HG02798 (cell line): ENCODE measurements around the gene MOCS1.

Source experiments
- ATAC-seq: cut with Tn5 transposase; IDR thresholded peaks from one replicate; pipeline ENCODE4 v1.9.1; 2021; ENCODE audit warnings: mild to moderate bottlenecking; ENCODE audit not compliant: unreplicated experiment, poor library complexity

MOCS1 gene

GRCh38 chr6:39882531-39882899, 51.7 kb downstream of the MOCS1 start:
- no peak for ATAC-seq

DNA sequence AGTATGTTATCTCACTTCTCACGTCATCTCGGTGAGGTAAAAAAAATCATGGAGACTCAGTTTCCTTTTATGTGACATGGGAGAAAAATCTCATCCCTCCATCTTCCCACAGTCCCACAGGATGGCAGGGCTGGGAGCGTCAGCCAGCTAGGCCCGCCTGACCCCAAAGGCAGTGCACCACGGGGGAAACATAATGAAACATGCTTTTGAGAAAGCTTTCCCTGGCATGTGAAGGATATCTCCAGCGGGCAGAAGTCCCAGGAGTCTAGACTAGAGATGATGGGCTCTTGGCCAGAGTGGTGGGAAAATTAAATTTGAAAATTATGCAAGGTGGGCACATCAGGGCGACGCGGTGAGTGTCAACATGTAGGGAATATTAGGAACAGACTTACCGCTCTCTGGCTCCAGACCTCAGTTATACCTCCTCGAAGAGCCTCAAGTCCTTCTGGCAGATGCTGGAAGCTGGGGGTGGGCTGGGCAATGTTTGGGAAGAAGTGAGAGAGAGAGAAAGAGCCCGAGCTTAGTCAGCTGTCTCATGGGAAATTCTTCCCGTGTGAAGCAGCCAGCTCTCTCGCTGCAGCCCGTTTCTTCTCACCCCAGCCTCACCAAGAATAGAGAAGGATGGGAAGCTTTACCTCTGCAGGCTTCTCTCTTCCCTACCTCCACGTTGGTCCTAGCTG, 52.3 kb downstream of the MOCS1 start:
- ATAC-seq, result no peak

- ATAC-seq, result no peak
These were observed 53.7 kb downstream of the MOCS1 start for GRCh38 chr6:39880594-39880993.

DNA sequence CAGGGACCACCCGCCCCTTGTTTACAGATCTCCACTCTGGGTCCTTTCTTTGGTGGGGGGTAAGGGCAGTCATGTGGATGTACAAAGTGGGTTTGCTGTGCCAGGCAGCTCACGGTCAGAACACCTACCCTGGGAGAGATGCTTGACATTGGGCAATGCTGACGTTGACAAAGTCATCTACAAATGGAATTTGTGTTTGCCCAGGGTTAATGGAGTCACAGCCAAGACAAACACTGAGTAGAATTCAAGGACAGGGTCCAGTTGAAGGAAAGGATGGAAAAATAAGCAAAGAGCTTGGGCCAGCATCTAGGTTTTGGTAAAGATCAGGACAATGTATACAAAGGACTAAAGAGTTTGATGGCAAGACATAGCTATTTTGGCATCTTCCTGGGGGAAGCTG, 54.7 kb downstream of the MOCS1 start:
- no peak for ATAC-seq

DNA sequence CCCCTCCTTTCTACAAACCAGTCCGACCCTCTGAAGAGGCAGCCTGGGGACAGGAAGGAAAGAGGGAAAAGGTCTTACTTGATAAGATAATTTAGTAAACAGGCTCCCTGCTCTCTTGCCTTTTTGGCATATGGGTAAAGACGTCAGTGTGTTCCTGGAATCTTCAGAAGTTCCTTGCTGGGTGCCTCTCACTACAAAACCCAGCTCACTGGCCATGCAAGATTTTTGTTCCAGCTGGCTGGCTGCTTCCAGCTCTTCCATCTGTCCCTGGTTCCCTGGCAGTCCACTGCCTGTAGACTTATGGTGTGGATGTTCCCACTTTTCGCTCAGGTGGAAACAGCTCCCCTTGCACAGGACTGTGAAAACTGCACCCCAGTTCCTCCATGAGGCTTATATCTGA, 57.4 kb downstream of the MOCS1 start:
- no peak for ATAC-seq

DNA sequence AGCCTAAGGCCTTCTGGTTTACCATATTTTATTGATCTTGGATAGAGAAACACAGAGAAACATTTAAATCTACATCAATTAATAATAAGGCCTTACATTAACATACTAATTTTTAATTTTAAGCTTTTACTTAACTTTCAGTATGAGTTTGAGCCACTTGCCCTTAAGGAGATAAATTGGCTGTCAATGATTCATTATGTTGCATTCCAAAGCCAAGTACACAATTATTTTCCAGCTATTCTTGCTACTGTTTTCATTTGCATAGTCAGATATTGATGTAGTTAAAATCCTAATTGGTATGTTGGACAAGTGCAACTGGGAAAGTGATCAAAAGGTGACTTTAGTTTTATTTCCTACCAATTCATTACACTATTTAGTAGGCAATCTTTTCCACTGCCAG, 58.2 kb downstream of the MOCS1 start:
- no peak for ATAC-seq

DNA sequence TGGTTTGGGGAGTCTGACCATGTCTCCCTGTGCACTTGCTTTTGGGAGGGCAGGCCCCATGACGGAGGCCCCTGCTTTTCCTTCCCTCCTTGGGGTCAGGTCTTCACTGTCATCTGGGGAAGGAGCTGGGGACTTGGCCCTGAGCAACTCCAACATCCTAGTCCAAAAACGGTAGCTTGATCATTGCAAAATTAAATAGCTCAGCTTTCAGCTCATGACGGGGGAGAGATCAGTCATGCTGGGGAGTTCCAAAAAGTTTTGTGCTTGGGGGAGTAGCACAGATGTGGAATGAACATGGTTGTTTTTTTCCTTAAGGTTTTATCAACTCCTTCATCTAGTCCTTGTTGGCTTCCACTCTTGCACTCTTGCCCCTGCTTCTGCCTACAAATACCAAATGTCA, 60.8 kb downstream of the MOCS1 start:
- no peak for ATAC-seq

- ATAC-seq, result no peak
These were observed 63.3 kb downstream of the MOCS1 start for GRCh38 chr6:39870950-39871349.

DNA sequence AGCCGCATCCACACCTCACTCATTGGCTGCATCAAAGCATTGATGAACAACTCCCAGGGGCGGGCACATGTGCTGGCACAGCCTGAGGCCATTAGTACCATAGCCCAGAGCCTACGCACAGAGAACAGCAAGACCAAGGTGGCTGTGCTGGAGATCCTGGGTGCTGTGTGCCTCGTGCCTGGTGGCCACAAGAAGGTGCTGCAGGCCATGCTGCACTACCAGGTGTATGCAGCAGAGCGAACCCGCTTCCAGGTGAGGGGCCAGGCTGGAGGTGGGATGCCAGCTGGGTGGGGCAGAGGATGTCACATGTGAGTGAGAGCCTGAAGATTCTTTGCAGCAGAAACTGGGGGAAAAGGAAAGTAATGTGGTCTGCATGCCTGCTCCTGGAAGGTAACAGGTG, 66.7 kb downstream of the MOCS1 start:
- ATAC-seq, result no peak

- ATAC-seq, result no peak
These were observed 69.0 kb downstream of the MOCS1 start for GRCh38 chr6:39865011-39865888.

GRCh38 chr6:39861663-39862062, 72.6 kb downstream of the MOCS1 start:
- no peak for ATAC-seq

DNA sequence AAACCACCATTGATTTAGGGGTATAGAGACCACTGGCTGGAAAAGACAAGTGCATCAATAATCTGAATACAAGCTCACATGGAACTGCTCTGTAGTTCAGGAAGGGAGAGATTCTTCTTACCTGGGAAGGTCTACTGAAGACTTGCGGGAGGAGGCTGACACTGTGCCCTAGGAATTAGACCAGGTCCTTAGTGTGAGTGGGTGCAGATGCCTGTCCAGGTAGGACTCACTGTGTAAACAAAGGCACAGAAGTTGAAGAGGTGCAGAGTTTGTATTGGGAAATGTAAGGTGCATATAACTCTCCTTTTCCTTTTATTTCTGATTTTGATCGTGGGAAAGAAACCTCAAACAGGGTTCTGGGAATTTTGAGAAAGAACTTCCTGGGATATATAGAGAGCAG, 75.2 kb downstream of the MOCS1 start:
- ATAC-seq, result no peak

- ATAC-seq, result no peak
These were observed 78.8 kb downstream of the MOCS1 start for GRCh38 chr6:39855356-39855995.
